OCI-LY3 (cell line): Measurements from ENCODE around the gene ZBTB38.

Experiments used
- H2AFZ ChIP-seq: fragments of 200-600, 300-600 bp; shearing (Covaris generic); 2 replicates; pipeline ENCODE4 v1.6.0; 2014; ENCODE audit warnings: antibody characterized with exemption, low read depth, low read length
- H3K27ac ChIP-seq: fragments of 200-600, 300-600 bp; sonication (generic); 2 replicates; pipeline ENCODE4 v1.5.1; 2014; ENCODE audit warnings: mild to moderate bottlenecking, low read length, moderate library complexity, mixed read lengths
- H3K27me3 ChIP-seq: fragments of 200-600, 300-600 bp; sonication (generic); 2 replicates; pipeline ENCODE4 v1.6.1; 2014; ENCODE audit warnings: low read depth, low read length, mixed read lengths
- H3K36me3 ChIP-seq: fragments of 200-600, 300-600 bp; sonication (generic); replicated peaks from 2 replicates; pipeline ENCODE3; 2014; ENCODE audit warnings: low read depth, low read length, mixed read lengths
- H3K4me1 ChIP-seq: fragments of 300-600, 200-600 bp; sonication (generic); 2 replicates; pipeline ENCODE4 v1.6.1; 2014; ENCODE audit warnings: low read length, mixed read lengths
- H3K4me2 ChIP-seq: fragments of 200-600, 300-600 bp; sonication (generic); 2 replicates; pipeline ENCODE4 v1.6.1; 2014; ENCODE audit warnings: low read length, mixed read lengths
- H3K4me3 ChIP-seq: fragments of 300-600, 200-600 bp; sonication (generic); 2 replicates; pipeline ENCODE4 v1.5.1; 2014; ENCODE audit warnings: antibody characterized with exemption, mild to moderate bottlenecking, low read length, moderate library complexity
- H3K79me2 ChIP-seq: fragments of 300-600, 200-600 bp; shearing (Covaris generic); 2 replicates; pipeline ENCODE4 v1.6.1; 2014; ENCODE audit warnings: mild to moderate bottlenecking, low read length, mixed read lengths
- H3K9ac ChIP-seq: fragments of 300-600, 200-600 bp; shearing (Covaris generic); 2 replicates; pipeline ENCODE4 v1.6.0; 2014; ENCODE audit warnings: mild to moderate bottlenecking, low read length, moderate library complexity
- H3K9me3 ChIP-seq: fragments of 200-600, 300-600 bp; shearing (Covaris generic); 2 replicates; pipeline ENCODE4 v1.6.1; 2014; ENCODE audit warnings: low read length, mixed read lengths; ENCODE audit not compliant: insufficient read depth
- H4K20me1 ChIP-seq: fragments of 200-600, 300-600 bp; sonication (generic); 2 replicates; pipeline ENCODE4 v1.6.1; 2016; ENCODE audit warnings: low read length, mixed read lengths; ENCODE audit not compliant: insufficient read depth
- CTCF ChIP-seq: fragments of 200-600, 300-600 bp; sonication (generic); IDR thresholded peaks from 2 replicates; pipeline ENCODE4 v1.5.1; 2014; ENCODE audit warnings: antibody characterized with exemption, low read length, low read depth
- EZH2phosphoT487 ChIP-seq: fragments of 200-600 bp; shearing (Covaris generic); IDR thresholded peaks from 2 replicates; pipeline ENCODE4 v1.6.1; 2018; ENCODE audit warnings: antibody characterized with exemption, mixed run types, low read depth

ZBTB38 gene

GRCh38 chr3:141323936-141324704 is 44.2 kb upstream of the ZBTB38 start:
- Histone ChIP-seq H3K79me2 (no peaks in the 10 kb centered on the region), H2AFZ (no peak overlapping the region), H3K27ac (no peak overlapping the region), H3K36me3 (no peaks in the 10 kb centered on the region), H3K4me2 (no peak overlapping the region), H3K9ac (no peak overlapping the region), H3K4me1 (peaks cover 13% of the 10 kb centered on the region), H3K9me3 (no peaks in the 10 kb centered on the region), H3K27me3 (no peaks in the 10 kb centered on the region), H4K20me1 (no peaks in the 10 kb centered on the region), H3K4me3 (no peak overlapping the region)
- TF ChIP-seq CTCF (no peak), EZH2phosphoT487 (no peak)

DNA sequence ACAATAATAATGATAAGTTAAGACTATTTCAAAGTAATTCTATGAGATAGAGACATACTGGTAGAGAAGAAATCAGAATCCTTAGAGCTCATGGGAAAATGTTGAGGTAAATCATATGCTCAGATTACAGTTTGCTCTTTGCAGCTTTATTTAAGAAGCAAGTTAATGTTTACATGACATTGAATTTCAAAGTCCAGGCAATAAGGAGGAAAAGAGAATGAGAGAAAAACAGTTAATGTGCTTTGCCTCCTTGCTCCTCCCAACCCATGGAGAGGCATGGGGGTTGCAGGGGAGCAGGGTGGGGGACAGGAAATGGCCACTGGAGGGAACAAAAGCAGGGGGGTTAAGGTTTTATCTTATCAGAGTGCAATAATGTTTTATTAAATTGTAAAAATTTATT is 42.2 kb upstream of the ZBTB38 start:
- no peak overlapping the region for H2AFZ ChIP-seq
- H4K20me1 ChIP-seq, result no peaks in the 10 kb centered on the region
- H3K36me3 ChIP-seq, result no peaks in the 10 kb centered on the region
- no peak overlapping the region for H3K9ac ChIP-seq
- no peak overlapping the region for H3K27ac ChIP-seq
- H3K4me3 ChIP-seq, result no peak overlapping the region
- no peak overlapping the region for H3K4me2 ChIP-seq
- H3K79me2 ChIP-seq, result no peaks in the 10 kb centered on the region
- peaks cover 18% of the 10 kb centered on the region for H3K4me1 ChIP-seq
- TF ChIP-seq CTCF, result no peak
- no peak for TF ChIP-seq EZH2phosphoT487
- H3K9me3 ChIP-seq, result no peaks in the 10 kb centered on the region
- H3K27me3 ChIP-seq, result no peaks in the 10 kb centered on the region

DNA sequence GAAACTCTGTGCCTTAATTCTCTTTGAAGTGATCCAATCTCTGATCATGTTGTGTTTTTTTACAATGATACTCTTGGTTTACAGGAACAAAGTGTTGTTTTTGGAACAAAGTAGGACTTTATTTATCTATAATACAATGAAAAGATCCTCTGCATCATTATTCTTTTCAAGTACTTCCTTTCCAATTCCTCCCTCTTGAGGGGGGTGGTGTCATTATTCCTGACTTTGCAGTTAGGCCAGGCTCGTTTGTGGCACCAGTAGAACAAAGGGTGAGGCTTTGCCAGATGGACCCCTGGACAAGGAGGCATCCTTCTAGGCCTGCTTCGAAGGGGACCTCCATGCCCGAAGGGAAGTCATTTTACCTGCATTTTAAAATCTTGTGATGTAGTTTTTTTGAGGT is 41.7 kb upstream of the ZBTB38 start:
- H2AFZ ChIP-seq, result no peak overlapping the region
- H4K20me1 ChIP-seq, result no peaks in the 10 kb centered on the region
- H3K27me3 ChIP-seq, result no peaks in the 10 kb centered on the region
- H3K4me1 ChIP-seq, result peaks cover 23% of the 10 kb centered on the region
- no peak overlapping the region for H3K9ac ChIP-seq
- TF ChIP-seq EZH2phosphoT487, result no peak
- TF ChIP-seq CTCF, result no peak
- H3K36me3 ChIP-seq, result no peaks in the 10 kb centered on the region
- no peaks in the 10 kb centered on the region for H3K79me2 ChIP-seq
- H3K4me3 ChIP-seq, result no peak overlapping the region
- no peak overlapping the region for H3K27ac ChIP-seq
- no peaks in the 10 kb centered on the region for H3K9me3 ChIP-seq
- H3K4me2 ChIP-seq, result no peak overlapping the region

- TF ChIP-seq CTCF (no peak), EZH2phosphoT487 (no peak)
- no peak overlapping the region for H2AFZ ChIP-seq
These were observed 39.8 kb upstream of the ZBTB38 start for GRCh38 chr3:141328286-141329166.

More at GRCh38 chr3:141328286-141329166, 39.8 kb upstream of the ZBTB38 start:
- no peaks in the 10 kb centered on the region for H3K9me3 ChIP-seq
- H3K4me1 ChIP-seq, result peaks cover 28% of the 10 kb centered on the region
- H3K9ac ChIP-seq, result no peak overlapping the region
- H3K27ac ChIP-seq, result no peak overlapping the region
- no peaks in the 10 kb centered on the region for H3K36me3 ChIP-seq
- H4K20me1 ChIP-seq, result no peaks in the 10 kb centered on the region
- H3K27me3 ChIP-seq, result no peaks in the 10 kb centered on the region
- H3K4me3 ChIP-seq, result no peak overlapping the region
- 0 out of 2 replicates have a peak overlapping the region, but pooled peaks have one; percentile 0 for H3K4me2 ChIP-seq
- H3K79me2 ChIP-seq, result no peaks in the 10 kb centered on the region
